Measurements from ENCODE around the gene EFNB2.

GRCh38 chr13:106534639-106535551 is 567 bp downstream of the EFNB2 start:
- TF ChIP-seq ZNF274 (IDR thresholded peaks at IDR 0.05; ENCODE audit: low read depth, low read length) (no peak), YY1 (IDR thresholded peaks at IDR 0.05; ENCODE audit: insufficient read depth, insufficient read length) (no peak)

Measured in NT2/D1 (cell line).